Measurements from ENCODE around the gene PARD3B. TPM values are rescaled to one million over a fixed set of nuclear protein-coding genes. Genes with fewer than 3 reads are reported as not detected.

The PARD3B gene
- total and polyA plus RNA-seq, 2 of the 4 experiments (the other 2 are of a cell fraction) = 3.3 to 15.6 TPM

GRCh38 chr2:205646680-205647079 lies 1101.4 kb downstream of the PARD3B start:
- CTCF ChIA-PET = no interaction called here
- intact Hi-C loops (cut with micrococcal nuclease) (no loop called here), dilution Hi-C loops (cut with HindIII; ENCODE audit: low sequenced_read_pairs, unreplicated experiment) (no loop called here), in situ Hi-C loops (cut with MboI; ENCODE audit: low sequenced_read_pairs) (loop anchor here (25.0 kb wide), 1 partner anchor 109 kb away; no protein-coding TSS in a partner anchor)
- Histone ChIP-seq H3K4me1 (ENCODE audit: control insufficient read depth, insufficient read depth, low read length) (peaks cover 5% of the 10 kb centered on the region), H4K20me1 (ENCODE audit: insufficient read depth, low read length) (no peaks in the 10 kb centered on the region), H2AFZ (replicated peaks; ENCODE audit: low read length, poor library complexity) (no peak overlapping the region), H3K18ac (ENCODE audit: low read depth, low read length) (no peak overlapping the region), H3K36me3 (ENCODE audit: control insufficient read depth, insufficient read depth, low read length) (no peaks in the 10 kb centered on the region), H3K9me3 (ENCODE audit: control insufficient read depth, insufficient read depth, low read length) (no peaks in the 10 kb centered on the region), H3K79me1 (ENCODE audit: low read depth in 1 of 2, low read length in 2 of 2) (no peaks in the 10 kb centered on the region), H3K4me3 (ENCODE audit: insufficient read depth, low read depth, low read length) (no peak overlapping the region), H4K8ac (ENCODE audit: low read depth in 2 of 2, low read length in 2 of 2) (no peak overlapping the region), H4K91ac (ENCODE audit: insufficient read depth, low read depth, low read length) (no peak overlapping the region), H4K5ac (ENCODE audit: low read depth, low read length) (no peak overlapping the region), H3K4me2 (ENCODE audit: low read depth, low read length) (no peak overlapping the region), H3K9ac (ENCODE audit: low read depth, low read length) (no peak overlapping the region), H3K56ac (ENCODE audit: extremely low read depth, insufficient read depth, low read length) (no peak overlapping the region), H2BK5ac (ENCODE audit: low read depth, low read length, poor library complexity, severe bottlenecking) (no peak overlapping the region), H3K27me3 (ENCODE audit: control insufficient read depth, insufficient read depth, low read length) (no peaks in the 10 kb centered on the region), H3K23ac (ENCODE audit: low read depth, low read length) (no peak overlapping the region), H3K4ac (ENCODE audit: low read depth, low read length) (no peak overlapping the region), H3K14ac (replicated peaks; ENCODE audit: low read depth, low read length) (no peak overlapping the region), H3K9me1 (ENCODE audit: insufficient read depth, low read length) (0 out of 2 replicates have a peak, but pooled peaks cover 2% of the 10 kb centered on the region), H2AK5ac (ENCODE audit: low read depth, low read length) (no peak overlapping the region), H3K27ac (ENCODE audit: insufficient read depth, low read length) (no peak overlapping the region), H2BK20ac (ENCODE audit: low read depth, low read length) (no peak overlapping the region), H2BK15ac (ENCODE audit: low read depth, low read length) (no peak overlapping the region), H2BK120ac (ENCODE audit: low read depth, low read length) (no peak overlapping the region), H2AK9ac (replicated peaks; ENCODE audit: low read depth, low read length, poor library complexity) (no peak overlapping the region)
- POLR2A ChIA-PET (ENCODE audit: unreplicated experiment) = no interaction called here
- ATAC-seq (ENCODE audit: low read depth) (no peak), DNase-seq (no peak)
- no TSS peak for BruUV-seq (replicated peaks)
- no peak for TF ChIP-seq USF2 (IDR thresholded peaks at IDR 0.05; ENCODE audit: low read depth, low read length)
- TF ChIP-seq RAD21 (IDR thresholded peaks at IDR 0.05; ENCODE audit: low read length) = no peak
- no peak for TF ChIP-seq FOS (IDR thresholded peaks at IDR 0.05; ENCODE audit: low read depth, low read length)
- no peak for TF ChIP-seq CEBPB (IDR thresholded peaks at IDR 0.05; ENCODE audit: low read depth, low read length)
- TF ChIP-seq CHD1 (IDR thresholded peaks at IDR 0.05; ENCODE audit: low read depth, low read length) = no peak
- TF ChIP-seq NFE2L2 (IDR thresholded peaks at IDR 0.05; ENCODE audit: low read depth, low read length) = no peak
- TF ChIP-seq BHLHE40 (IDR thresholded peaks at IDR 0.05; ENCODE audit: low read depth, low read length) = no peak
- no peak for TF ChIP-seq MXI1 (IDR thresholded peaks at IDR 0.05; ENCODE audit: borderline replicate concordance, low read depth, low read length)
- no peak for TF ChIP-seq CTCF (conservative IDR thresholded peaks at IDR 0.05; ENCODE audit: low read depth, low read length)
- no peak for TF ChIP-seq RFX5 (IDR thresholded peaks at IDR 0.05; ENCODE audit: low read depth, low read length)
- TF ChIP-seq ELK1 (IDR thresholded peaks at IDR 0.05; ENCODE audit: borderline replicate concordance, low read depth, low read length) = no peak
- TF ChIP-seq RCOR1 (IDR thresholded peaks at IDR 0.05; ENCODE audit: insufficient replicate concordance, low read length) = no peak
- no peak for TF ChIP-seq MAZ (IDR thresholded peaks at IDR 0.05; ENCODE audit: borderline replicate concordance, low read depth, low read length)
- TF ChIP-seq POLR2A (IDR thresholded peaks at IDR 0.05; ENCODE audit: low read depth, low read length) = no peak
- TF ChIP-seq SMC3 (IDR thresholded peaks at IDR 0.05; ENCODE audit: low read depth, low read length) = no peak
- no peak for TF ChIP-seq MAFK (IDR thresholded peaks at IDR 0.05; ENCODE audit: low read depth, low read length)
- no CpG with 5 or more reads among the region's 8 CpGs for WGBS, 2 experiments (ENCODE audit: extremely low coverage in 2 of 2, insufficient read length in 1 of 2)
